NCI-H128 (cell line): ENCODE measurements around the gene TTF1.

Experiments used
- DNase-seq: peaks from one replicate; lab custom pipeline; 2025; ENCODE audit not compliant: unreplicated experiment; lab: John Stamatoyannopoulos, UW

Gene TTF1

GRCh38 chr9:132369421-132369820 is 37.2 kb downstream of the TTF1 start:
- DNase-seq: no peak

GRCh38 chr9:132367613-132368313 is 38.9 kb downstream of the TTF1 start:
- no peak for DNase-seq

DNA sequence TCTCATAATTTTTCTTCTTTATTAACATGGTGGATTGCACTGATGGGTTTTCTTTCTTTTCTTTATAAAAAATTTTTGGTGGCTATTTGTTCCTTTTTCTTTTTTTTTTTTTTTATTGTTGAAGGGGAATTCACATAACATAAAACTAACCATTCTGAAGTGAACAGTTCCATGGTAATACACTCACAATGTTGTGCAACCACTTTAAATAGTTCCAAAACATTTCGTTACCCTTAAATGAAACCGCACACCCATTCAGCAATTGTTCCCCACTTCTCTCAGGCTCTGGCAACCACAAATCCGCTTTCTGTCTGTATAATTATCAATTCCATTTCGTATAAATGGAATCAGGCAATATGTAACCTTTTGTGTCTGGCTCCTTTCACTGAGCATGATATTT is 40.2 kb downstream of the TTF1 start:
- no peak for DNase-seq

DNA sequence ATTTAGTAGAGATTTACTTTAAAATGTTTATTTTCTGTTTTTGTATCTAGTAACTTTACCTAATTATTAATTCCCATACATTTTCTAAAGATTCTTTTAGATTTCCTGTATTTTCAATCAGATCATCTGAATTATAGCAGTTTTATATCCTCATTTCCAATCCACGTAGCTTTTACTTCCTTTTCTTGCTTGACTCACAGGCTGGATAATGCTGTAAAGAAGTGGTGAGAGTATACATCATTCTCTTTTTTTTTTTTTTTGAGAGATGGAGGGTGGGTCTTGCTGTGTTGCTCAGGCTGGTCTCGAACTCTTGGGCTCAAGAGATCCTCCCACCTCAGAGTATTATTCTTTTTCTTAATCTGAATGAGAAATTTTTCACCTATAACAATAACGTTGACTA is 40.7 kb downstream of the TTF1 start:
- DNase-seq: no peak

- DNase-seq: no peak
Measured at GRCh38 chr9:132364068-132364467, 42.6 kb downstream of the TTF1 start.

- no peak for DNase-seq
Measured at GRCh38 chr9:132357764-132358163, 48.9 kb downstream of the TTF1 start.

GRCh38 chr9:132356324-132356924 is 50.2 kb downstream of the TTF1 start:
- no peak for DNase-seq

DNA sequence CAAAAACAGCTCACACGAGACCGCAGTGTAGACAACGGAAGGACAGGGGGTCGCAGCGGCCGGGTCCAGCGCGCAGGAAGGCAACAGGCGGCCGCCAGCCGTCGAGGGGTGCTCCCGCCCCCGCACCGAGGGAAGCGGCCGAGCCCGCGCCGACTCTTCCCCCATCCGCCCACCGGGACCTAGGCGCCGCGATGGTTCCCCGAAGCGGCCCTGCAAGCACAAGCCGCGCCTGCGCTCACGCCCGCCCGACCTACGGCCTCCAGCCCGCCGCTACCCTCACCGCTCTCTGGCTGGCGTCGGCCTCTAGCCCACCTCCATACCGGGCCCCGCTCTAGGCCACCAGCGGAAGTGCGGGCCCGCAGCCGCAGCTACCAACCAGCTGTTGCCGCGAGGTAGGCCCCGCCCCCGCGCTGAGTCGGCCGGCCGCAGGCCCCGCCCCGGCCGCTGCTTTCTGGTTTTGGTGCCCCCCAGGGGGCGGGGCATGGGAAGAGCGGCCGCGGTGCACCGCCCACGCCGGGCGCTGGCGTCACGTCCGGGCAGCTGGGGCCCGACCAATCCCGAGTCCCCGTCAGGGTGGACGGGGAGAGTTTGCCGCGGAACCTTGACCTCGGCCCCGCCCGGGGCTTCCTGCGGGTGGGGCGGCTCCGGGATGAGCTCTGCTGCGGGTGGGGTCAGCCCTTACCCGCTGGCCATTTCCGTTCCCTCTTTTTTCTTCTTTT is 51.8 kb downstream of the TTF1 start, which contains the start of gene SETX:
SETX (minus strand) TSS at position 350 of the 719 bp plus-strand sequence. CDS start 5,558 bp downstream, outside the sequence.
- DNase-seq: peak; percentile 95

DNA sequence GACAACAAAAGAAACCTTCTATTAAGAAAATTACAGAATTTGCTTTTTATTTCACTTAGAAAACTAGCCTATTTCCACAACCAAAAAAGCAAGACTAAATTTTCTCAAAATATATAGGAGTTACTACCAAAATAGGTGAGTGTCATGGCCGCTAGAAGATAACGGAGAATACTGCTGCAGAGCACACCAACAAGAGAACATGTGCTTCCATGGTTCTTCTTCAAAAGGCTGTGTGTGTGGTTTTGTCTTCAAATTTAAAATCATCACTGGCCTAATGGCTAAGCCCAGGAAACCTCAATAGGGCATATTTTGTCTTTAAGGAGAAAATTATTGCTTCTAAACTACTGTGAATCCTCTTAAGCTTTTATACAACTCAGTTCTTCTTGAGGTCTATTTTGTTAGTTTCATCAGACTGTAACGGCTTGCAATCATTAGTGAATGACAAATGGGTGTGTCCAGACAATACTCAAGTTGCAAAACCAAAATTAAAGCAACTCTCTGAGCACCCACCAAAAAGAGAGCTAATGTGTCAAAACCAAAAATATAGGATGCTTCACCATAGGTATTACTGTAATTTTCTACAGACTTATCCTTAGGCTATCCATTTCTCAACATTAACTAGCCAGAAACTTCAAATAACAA is 55.1 kb downstream of the TTF1 start:
- DNase-seq: no peak

GRCh38 chr9:132350861-132351315 is 55.8 kb downstream of the TTF1 start:
- no peak for DNase-seq

GRCh38 chr9:132348676-132349075 is 58.0 kb downstream of the TTF1 start:
- no peak for DNase-seq

DNA sequence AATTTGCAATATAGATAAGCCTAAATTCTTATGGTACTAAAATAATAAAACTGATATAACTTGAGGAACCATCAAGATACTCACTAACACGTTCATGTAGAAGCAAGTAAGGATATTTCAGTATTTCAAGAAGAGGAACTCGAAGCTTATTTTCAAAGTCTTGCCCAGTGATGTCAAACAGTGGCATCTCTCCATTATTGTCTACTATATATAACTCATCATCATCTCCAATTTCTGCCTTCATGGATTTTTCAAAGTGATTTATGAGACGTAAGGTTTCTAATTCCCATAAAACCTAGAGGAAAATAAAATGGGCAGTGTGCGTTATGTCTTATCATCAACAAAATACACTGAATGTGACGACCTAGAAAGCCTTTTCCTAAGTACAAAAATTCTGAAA is 60.5 kb downstream of the TTF1 start:
- no peak for DNase-seq

- no peak for DNase-seq
Measured at GRCh38 chr9:132341177-132341840, 65.3 kb downstream of the TTF1 start.

GRCh38 chr9:132334364-132334763 is 72.3 kb downstream of the TTF1 start:
- DNase-seq: no peak

DNA sequence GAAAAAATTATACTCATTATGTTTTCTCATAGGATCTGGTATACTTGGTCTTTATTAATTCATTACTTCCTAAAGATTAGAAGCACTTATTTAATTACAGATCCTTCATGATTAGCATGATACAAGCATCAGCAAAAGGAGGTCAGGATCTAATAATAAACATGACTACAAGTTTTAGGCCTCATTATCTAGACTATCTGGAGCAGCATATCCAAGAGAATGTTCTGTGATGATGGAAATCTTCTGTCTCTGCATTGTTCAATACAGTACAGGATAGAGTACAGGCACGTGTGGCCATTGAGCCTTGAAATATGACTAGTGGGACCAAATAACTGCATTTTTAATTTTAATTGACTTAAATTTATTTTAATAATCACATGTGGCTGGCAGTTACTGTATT is 73.1 kb downstream of the TTF1 start:
- no peak for DNase-seq

DNA sequence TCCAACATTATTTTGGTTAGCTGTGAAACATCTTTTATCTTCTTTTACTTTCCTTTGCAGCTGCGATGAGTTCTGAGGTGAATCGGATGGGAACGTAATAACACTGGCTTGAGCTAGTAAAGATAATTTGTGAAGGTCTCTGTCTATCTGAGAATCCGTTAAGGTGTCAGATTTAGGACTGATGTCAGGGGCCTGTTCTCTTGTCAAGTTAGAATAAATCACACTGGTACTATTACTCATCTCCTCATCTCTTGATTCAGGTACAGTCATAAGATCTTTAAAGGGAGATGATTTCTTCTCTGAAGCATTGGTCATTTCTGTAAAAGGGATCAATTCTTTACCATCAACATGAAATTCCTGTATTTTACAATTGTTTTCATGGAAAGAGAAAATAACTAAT is 78.1 kb downstream of the TTF1 start:
- no peak for DNase-seq

DNA sequence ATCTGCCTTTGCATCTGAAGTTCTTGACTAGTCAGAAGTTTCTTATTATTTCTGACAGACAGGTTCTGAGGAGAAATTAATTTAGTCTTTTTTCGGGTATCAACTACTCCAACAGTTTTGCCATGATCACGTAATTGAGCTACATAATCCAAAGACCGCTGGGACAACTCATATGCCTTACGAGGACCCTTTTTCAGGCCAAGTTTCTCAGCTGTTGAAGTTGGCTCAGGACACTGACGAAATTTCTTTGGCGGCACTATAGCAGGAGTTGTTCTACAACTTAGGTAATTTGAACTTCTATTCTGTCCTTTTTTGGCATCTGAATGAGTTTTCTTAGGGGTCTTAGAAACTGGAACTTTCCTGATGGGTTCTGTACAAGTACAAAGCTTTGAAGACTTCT is 79.1 kb downstream of the TTF1 start:
- no peak for DNase-seq
